HepG2 (cell line): ENCODE results near the gene ATG16L2. TPM values are rescaled to one million over a fixed set of nuclear protein-coding genes. Genes with fewer than 3 reads are reported as not detected.

Source experiments
- DNMT3B ChIP-seq: conservative IDR thresholded peaks from 2 replicates; pipeline ENCODE4 v1.6.1; 2016; ENCODE audit warnings: missing biosample characterization, control low read depth
- RARG ChIP-seq: sonication (generic); formaldehyde crosslinking; IDR thresholded peaks from 2 replicates; pipeline ENCODE4 v1.4.0; 2020; ENCODE audit warnings: low read depth, mild to moderate bottlenecking, missing genetic modification reagents
- RBAK ChIP-seq: sonication (generic); formaldehyde crosslinking; IDR thresholded peaks from 2 replicates; pipeline ENCODE4 v1.5.1; 2020; ENCODE audit warnings: mild to moderate bottlenecking, missing genetic modification reagents
- TBX3 ChIP-seq: fragments of 450-650 bp; IDR thresholded peaks from 2 replicates; pipeline ENCODE4 v1.6.1; 2017; ENCODE audit warnings: antibody characterized with exemption, mild to moderate bottlenecking, inconsistent platforms, borderline replicate concordance
- ZBTB42 ChIP-seq: sonication (generic); formaldehyde crosslinking; IDR thresholded peaks from 2 replicates; pipeline ENCODE4 v1.5.0; 2020; ENCODE audit warnings: mild to moderate bottlenecking, missing genetic modification reagents
- ZFP41 ChIP-seq: sonication (generic); formaldehyde crosslinking; IDR thresholded peaks from 2 replicates; pipeline ENCODE4 v1.4.0; 2020; ENCODE audit warnings: mild to moderate bottlenecking, missing genetic modification reagents, borderline replicate concordance
- ZNF232 ChIP-seq: sonication (generic); formaldehyde crosslinking; IDR thresholded peaks from 2 replicates; pipeline ENCODE4 v1.4.0; 2020; ENCODE audit warnings: missing genetic modification reagents, borderline replicate concordance
- ZNF530 ChIP-seq: sonication (generic); formaldehyde crosslinking; IDR thresholded peaks from 2 replicates; pipeline ENCODE4 v1.5.0; 2020; ENCODE audit warnings: low read depth, mild to moderate bottlenecking, missing genetic modification reagents
- polyA plus RNA-seq, 8 experiments: library from polyadenylated mRNA; depleted of rRNA in 3 of 8; stranded (reverse) in 7 of 8; unstranded in 1 of 8; fragments of >200 nt; fragmentation: Illumina TruSeq in 4 of 8; extraction: Trizol in 4 of 8; gene quantifications; 2 replicates each; pipeline versions ENCODE4 v1.2.1 to v1.2.3, GENCODE V29; 2011 to 2016; ENCODE audit warnings: low read depth in 4 of 8, missing spikeins in 1 of 8, mixed read lengths in 1 of 8; ENCODE audit not compliant: insufficient read depth in 1 of 8
- total RNA-seq, 5 experiments: library from RNA; depleted of rRNA; stranded (reverse); fragments of >200 nt; fragmentation: Illumina TruSeq; extraction: Trizol; gene quantifications; 2 replicates each; pipeline ENCODE4 v1.2.3, GENCODE V29; 2016; ENCODE audit warnings: low read depth in 1 of 5
- TF ChIP-seq, protein P1 (sequence below): sonication (generic); formaldehyde crosslinking; IDR thresholded peaks from 2 replicates; pipeline ENCODE4 v1.4.0; 2020; ENCODE audit warnings: mild to moderate bottlenecking, low read depth, missing genetic modification reagents
- TF ChIP-seq, protein P2 (sequence below): sonication (generic); formaldehyde crosslinking; IDR thresholded peaks from 2 replicates; pipeline ENCODE4 v1.9.0; 2021; ENCODE audit warnings: missing genetic modification reagents, mild to moderate bottlenecking, borderline replicate concordance
- TF ChIP-seq, protein P3 (sequence below): sonication (generic); formaldehyde crosslinking; IDR thresholded peaks from 2 replicates; pipeline ENCODE4 v1.4.0; 2020; ENCODE audit warnings: mild to moderate bottlenecking, missing genetic modification reagents
- TF ChIP-seq, protein P4 (sequence below): sonication (generic); formaldehyde crosslinking; IDR thresholded peaks from 2 replicates; pipeline ENCODE4 v1.5.0; 2020; ENCODE audit warnings: mild to moderate bottlenecking, missing genetic modification reagents
- TF ChIP-seq, protein P5 (sequence below): sonication (generic); formaldehyde crosslinking; IDR thresholded peaks from 2 replicates; pipeline ENCODE4 v1.4.0; 2020; ENCODE audit warnings: missing genetic modification reagents, mild to moderate bottlenecking, borderline replicate concordance
- TF ChIP-seq, protein P6 (sequence below): IDR thresholded peaks from 2 replicates; pipeline ENCODE4 v1.6.1; 2012; ENCODE audit warnings: low read depth, low read length, improper control_type of control experiment
- TF ChIP-seq, protein P7 (sequence below): IDR thresholded peaks from 2 replicates; pipeline ENCODE4 v1.6.1; 2016; ENCODE audit warnings: missing genetic modification reagents, missing compliant biosample characterization

ATG16L2 gene
- total and polyA plus RNA-seq, 2 of the 13 experiments (the other 11 are each of a cell fraction or from before 2014, with no cell fraction given): 6.2 to 14.8 TPM

DNA sequence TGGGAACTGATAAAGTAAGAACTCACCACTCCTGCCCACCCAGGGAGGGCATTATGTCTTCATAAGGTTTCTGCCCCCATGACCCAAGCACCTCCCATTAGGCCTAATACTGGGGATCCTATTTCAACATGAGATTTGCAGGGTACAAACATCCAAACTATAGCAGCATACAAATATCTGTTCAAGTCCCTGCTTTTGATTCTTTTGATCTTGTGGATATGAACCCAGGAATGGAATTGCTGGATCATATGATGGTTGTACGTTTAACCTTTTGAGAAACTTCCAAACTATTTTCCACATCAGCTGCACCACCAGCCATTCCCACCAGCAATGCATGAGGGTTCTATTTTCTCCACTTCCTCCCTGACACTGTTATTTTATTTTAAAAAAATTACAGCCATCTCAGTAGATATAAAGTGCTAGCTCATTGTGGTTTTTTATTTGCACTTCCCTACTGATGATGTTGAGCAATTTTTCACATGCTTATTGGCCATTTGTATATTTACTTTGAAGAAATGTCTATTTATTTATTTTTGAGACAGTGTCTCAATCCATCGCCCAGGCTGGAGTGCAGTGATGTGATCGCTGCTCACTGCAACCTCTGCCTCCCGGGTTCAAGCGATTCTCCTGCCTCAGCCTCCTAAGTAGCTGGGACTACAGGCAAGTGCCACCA lies 7.1 kb upstream of the ATG16L2 start (continued):
- TF ChIP-seq, protein P1, sequence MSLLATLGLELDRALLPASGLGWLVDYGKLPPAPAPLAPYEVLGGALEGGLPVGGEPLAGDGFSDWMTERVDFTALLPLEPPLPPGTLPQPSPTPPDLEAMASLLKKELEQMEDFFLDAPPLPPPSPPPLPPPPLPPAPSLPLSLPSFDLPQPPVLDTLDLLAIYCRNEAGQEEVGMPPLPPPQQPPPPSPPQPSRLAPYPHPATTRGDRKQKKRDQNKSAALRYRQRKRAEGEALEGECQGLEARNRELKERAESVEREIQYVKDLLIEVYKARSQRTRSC (CRISPR knock-in tag): no peak
- TF ChIP-seq, protein P2, sequence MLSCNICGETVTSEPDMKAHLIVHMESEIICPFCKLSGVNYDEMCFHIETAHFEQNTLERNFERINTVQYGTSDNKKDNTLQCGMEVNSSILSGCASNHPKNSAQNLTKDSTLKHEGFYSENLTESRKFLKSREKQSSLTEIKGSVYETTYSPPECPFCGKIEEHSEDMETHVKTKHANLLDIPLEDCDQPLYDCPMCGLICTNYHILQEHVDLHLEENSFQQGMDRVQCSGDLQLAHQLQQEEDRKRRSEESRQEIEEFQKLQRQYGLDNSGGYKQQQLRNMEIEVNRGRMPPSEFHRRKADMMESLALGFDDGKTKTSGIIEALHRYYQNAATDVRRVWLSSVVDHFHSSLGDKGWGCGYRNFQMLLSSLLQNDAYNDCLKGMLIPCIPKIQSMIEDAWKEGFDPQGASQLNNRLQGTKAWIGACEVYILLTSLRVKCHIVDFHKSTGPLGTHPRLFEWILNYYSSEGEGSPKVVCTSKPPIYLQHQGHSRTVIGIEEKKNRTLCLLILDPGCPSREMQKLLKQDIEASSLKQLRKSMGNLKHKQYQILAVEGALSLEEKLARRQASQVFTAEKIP (CRISPR knock-in tag): no peak
- TF ChIP-seq, protein P3, sequence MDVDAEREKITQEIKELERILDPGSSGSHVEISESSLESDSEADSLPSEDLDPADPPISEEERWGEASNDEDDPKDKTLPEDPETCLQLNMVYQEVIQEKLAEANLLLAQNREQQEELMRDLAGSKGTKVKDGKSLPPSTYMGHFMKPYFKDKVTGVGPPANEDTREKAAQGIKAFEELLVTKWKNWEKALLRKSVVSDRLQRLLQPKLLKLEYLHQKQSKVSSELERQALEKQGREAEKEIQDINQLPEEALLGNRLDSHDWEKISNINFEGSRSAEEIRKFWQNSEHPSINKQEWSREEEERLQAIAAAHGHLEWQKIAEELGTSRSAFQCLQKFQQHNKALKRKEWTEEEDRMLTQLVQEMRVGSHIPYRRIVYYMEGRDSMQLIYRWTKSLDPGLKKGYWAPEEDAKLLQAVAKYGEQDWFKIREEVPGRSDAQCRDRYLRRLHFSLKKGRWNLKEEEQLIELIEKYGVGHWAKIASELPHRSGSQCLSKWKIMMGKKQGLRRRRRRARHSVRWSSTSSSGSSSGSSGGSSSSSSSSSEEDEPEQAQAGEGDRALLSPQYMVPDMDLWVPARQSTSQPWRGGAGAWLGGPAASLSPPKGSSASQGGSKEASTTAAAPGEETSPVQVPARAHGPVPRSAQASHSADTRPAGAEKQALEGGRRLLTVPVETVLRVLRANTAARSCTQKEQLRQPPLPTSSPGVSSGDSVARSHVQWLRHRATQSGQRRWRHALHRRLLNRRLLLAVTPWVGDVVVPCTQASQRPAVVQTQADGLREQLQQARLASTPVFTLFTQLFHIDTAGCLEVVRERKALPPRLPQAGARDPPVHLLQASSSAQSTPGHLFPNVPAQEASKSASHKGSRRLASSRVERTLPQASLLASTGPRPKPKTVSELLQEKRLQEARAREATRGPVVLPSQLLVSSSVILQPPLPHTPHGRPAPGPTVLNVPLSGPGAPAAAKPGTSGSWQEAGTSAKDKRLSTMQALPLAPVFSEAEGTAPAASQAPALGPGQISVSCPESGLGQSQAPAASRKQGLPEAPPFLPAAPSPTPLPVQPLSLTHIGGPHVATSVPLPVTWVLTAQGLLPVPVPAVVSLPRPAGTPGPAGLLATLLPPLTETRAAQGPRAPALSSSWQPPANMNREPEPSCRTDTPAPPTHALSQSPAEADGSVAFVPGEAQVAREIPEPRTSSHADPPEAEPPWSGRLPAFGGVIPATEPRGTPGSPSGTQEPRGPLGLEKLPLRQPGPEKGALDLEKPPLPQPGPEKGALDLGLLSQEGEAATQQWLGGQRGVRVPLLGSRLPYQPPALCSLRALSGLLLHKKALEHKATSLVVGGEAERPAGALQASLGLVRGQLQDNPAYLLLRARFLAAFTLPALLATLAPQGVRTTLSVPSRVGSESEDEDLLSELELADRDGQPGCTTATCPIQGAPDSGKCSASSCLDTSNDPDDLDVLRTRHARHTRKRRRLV (CRISPR knock-in tag): no peak
- TF ChIP-seq ZNF232: no peak
- no peak for TF ChIP-seq ZBTB42 (CRISPR knock-in tag)
- TF ChIP-seq DNMT3B (CRISPR knock-in tag): no peak
- TF ChIP-seq, protein P4, sequence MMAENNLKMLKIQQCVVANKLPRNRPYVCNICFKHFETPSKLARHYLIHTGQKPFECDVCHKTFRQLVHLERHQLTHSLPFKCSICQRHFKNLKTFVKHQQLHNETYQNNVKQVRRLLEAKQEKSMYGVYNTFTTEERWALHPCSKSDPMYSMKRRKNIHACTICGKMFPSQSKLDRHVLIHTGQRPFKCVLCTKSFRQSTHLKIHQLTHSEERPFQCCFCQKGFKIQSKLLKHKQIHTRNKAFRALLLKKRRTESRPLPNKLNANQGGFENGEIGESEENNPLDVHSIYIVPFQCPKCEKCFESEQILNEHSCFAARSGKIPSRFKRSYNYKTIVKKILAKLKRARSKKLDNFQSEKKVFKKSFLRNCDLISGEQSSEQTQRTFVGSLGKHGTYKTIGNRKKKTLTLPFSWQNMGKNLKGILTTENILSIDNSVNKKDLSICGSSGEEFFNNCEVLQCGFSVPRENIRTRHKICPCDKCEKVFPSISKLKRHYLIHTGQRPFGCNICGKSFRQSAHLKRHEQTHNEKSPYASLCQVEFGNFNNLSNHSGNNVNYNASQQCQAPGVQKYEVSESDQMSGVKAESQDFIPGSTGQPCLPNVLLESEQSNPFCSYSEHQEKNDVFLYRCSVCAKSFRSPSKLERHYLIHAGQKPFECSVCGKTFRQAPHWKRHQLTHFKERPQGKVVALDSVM (CRISPR knock-in tag): peak; percentile 97
- TF ChIP-seq, protein P5, sequence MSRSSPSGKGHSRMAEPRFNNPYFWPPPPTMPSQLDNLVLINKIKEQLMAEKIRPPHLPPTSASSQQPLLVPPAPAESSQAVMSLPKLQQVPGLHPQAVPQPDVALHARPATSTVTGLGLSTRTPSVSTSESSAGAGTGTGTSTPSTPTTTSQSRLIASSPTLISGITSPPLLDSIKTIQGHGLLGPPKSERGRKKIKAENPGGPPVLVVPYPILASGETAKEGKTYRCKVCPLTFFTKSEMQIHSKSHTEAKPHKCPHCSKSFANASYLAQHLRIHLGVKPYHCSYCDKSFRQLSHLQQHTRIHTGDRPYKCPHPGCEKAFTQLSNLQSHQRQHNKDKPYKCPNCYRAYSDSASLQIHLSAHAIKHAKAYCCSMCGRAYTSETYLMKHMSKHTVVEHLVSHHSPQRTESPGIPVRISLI: no peak
- TF ChIP-seq, protein P6, sequence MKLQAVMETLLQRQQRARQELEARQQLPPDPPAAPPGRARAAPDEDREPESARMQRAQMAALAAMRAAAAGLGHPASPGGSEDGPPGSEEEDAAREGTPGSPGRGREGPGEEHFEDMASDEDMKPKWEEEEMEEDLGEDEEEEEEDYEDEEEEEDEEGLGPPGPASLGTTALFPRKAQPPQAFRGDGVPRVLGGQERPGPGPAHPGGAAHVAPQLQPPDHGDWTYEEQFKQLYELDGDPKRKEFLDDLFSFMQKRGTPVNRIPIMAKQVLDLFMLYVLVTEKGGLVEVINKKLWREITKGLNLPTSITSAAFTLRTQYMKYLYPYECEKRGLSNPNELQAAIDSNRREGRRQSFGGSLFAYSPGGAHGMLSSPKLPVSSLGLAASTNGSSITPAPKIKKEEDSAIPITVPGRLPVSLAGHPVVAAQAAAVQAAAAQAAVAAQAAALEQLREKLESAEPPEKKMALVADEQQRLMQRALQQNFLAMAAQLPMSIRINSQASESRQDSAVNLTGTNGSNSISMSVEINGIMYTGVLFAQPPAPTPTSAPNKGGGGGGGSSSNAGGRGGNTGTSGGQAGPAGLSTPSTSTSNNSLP: peak; percentile 74; the same call in 1 of the 2 replicates
- peak; percentile 71; the same call in 1 of the 2 replicates for TF ChIP-seq TBX3
- no peak for TF ChIP-seq RARG
- no peak for TF ChIP-seq RBAK (CRISPR knock-in tag)
- no peak for TF ChIP-seq ZFP41 (CRISPR knock-in tag)
- no peak for TF ChIP-seq ZNF530 (CRISPR knock-in tag)
- TF ChIP-seq, protein P7, sequence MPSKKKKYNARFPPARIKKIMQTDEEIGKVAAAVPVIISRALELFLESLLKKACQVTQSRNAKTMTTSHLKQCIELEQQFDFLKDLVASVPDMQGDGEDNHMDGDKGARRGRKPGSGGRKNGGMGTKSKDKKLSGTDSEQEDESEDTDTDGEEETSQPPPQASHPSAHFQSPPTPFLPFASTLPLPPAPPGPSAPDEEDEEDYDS (CRISPR knock-in tag): no peak
